Neural progenitor cell (in vitro differentiated cells): ENCODE results near the gene IL3RA. TPM values are rescaled to one million over a fixed set of nuclear protein-coding genes. Genes with fewer than 3 reads are reported as not detected.
A peak's percentile ranks its signal among the peaks of the same experiment; 100 is the strongest.

Source experiments
- DNase-seq: peaks from one replicate; pipeline ENCODE4 v3.0.0-alpha.2; 2016; ENCODE audit warnings: low spot score
- H2AFZ ChIP-seq: fragments of 200-600 bp; sonication (generic); replicated peaks from 2 replicates; pipeline ENCODE4 v1.6.1; 2016; ENCODE audit warnings: antibody characterized with exemption
- H3F3A ChIP-seq: fragments of 200-600 bp; sonication (generic); 2 replicates; pipeline ENCODE4 v1.6.1; 2016; ENCODE audit warnings: antibody characterized with exemption, low read depth
- H3K27ac ChIP-seq: fragments of 200-600 bp; sonication (generic); 2 replicates; pipeline ENCODE4 v1.5.1; 2016; ENCODE audit warnings: mild to moderate bottlenecking
- H3K27me3 ChIP-seq: fragments of 200-600 bp; sonication (generic); 2 replicates; pipeline ENCODE4 v1.6.1; 2016; ENCODE audit warnings: mild to moderate bottlenecking, moderate library complexity
- H3K36me3 ChIP-seq: fragments of 200-600 bp; sonication (generic); 2 replicates; pipeline ENCODE4 v1.5.1; 2016
- H3K4me1 ChIP-seq: fragments of 200-600 bp; sonication (generic); 2 replicates; pipeline ENCODE4 v1.6.1; 2016; ENCODE audit warnings: mixed run types
- H3K4me2 ChIP-seq: fragments of 200-600 bp; sonication (generic); 2 replicates; pipeline ENCODE4 v1.6.1; 2016
- H3K4me3 ChIP-seq: fragments of 200-600 bp; sonication (generic); 2 replicates; pipeline ENCODE4 v1.5.1; 2016
- H3K79me2 ChIP-seq: fragments of 200-600 bp; sonication (generic); 2 replicates; pipeline ENCODE4 v1.6.1; 2016; ENCODE audit warnings: low read depth
- H3K9ac ChIP-seq: fragments of 200-600 bp; sonication (generic); 2 replicates; pipeline ENCODE4 v1.6.1; 2016
- H3K9me3 ChIP-seq: fragments of 200-600 bp; sonication (generic); 2 replicates; pipeline ENCODE4 v1.5.1; 2016; ENCODE audit warnings: low read depth
- H4K20me1 ChIP-seq: fragments of 200-600 bp; sonication (generic); 2 replicates; pipeline ENCODE4 v1.6.1; 2016; ENCODE audit warnings: low read depth
- H3K27ac Mint-ChIP-seq: 3 replicates; pipeline ENCODE4 v1.8.0; 2021; ENCODE audit warnings: mixed read lengths
- H3K27me3 Mint-ChIP-seq: 2 replicates; pipeline ENCODE4 v1.8.0; 2022; ENCODE audit warnings: low read depth, mild to moderate bottlenecking, inconsistent platforms, moderate library complexity, mixed read lengths; ENCODE audit not compliant: insufficient read depth
- H3K36me3 Mint-ChIP-seq: 3 replicates; pipeline ENCODE4 v1.8.0; 2021; ENCODE audit warnings: mixed read lengths
- H3K4me1 Mint-ChIP-seq: 3 replicates; pipeline ENCODE4 v1.8.0; 2021; ENCODE audit warnings: mixed read lengths
- H3K4me3 Mint-ChIP-seq: 3 replicates; pipeline ENCODE4 v1.8.0; 2021; ENCODE audit warnings: mild to moderate bottlenecking, moderate library complexity, mixed read lengths
- H3K9me3 Mint-ChIP-seq: 3 replicates; pipeline ENCODE4 v1.8.0; 2020; ENCODE audit warnings: mixed read lengths
- CTCF ChIP-seq: fragments of 200-600 bp; sonication (generic); IDR thresholded peaks from 2 replicates; pipeline ENCODE4 v1.5.1; 2017; ENCODE audit warnings: antibody characterized with exemption, mild to moderate bottlenecking
- EZH2 ChIP-seq: fragments of 200-600 bp; sonication (generic); IDR thresholded peaks from 2 replicates; pipeline ENCODE4 v1.6.1; 2017; ENCODE audit warnings: antibody characterized with exemption, mild to moderate bottlenecking, moderate library complexity
- EZH2phosphoT487 ChIP-seq: fragments of 200-600 bp; sonication (generic); IDR thresholded peaks from 2 replicates; pipeline ENCODE4 v1.6.1; 2017; ENCODE audit warnings: antibody characterized with exemption
- total RNA-seq: library from RNA; depleted of rRNA; stranded (reverse); fragments of >200 nt; gene quantifications from 2 replicates; pipeline ENCODE4 v1.2.3, GENCODE V29; 2015; ENCODE audit warnings: low replicate concordance

IL3RA gene
- total RNA-seq, 1 donor from 2014 or later: not detected

GRCh38 chrX:1351981-1352714 is 15.6 kb downstream of the IL3RA start:
- Mint-ChIP-seq H3K27ac (no peak overlapping the region), H3K4me3 (no peak overlapping the region), H3K27me3 (peaks cover 2% of the 10 kb centered on the region), H3K9me3 (no peaks in the 10 kb centered on the region), H3K36me3 (peaks cover 2% of the 10 kb centered on the region), H3K4me1 (peaks cover 10% of the 10 kb centered on the region)
- Histone ChIP-seq H3F3A (peaks cover 28% of the 10 kb centered on the region), H3K4me1 (peaks cover 12% of the 10 kb centered on the region), H3K27ac (no peak overlapping the region), H2AFZ (no peak overlapping the region), H3K27me3 (no peaks in the 10 kb centered on the region), H3K4me2 (no peak overlapping the region), H3K9ac (no peak overlapping the region), H3K9me3 (no peaks in the 10 kb centered on the region), H4K20me1 (no peaks in the 10 kb centered on the region), H3K36me3 (no peaks in the 10 kb centered on the region), H3K79me2 (no peaks in the 10 kb centered on the region), H3K4me3 (no peak overlapping the region)
- TF ChIP-seq EZH2phosphoT487: no peak
- no peak for TF ChIP-seq EZH2
- TF ChIP-seq CTCF: no peak
- DNase-seq: no peak

GRCh38 chrX:1354036-1355019 is 17.7 kb downstream of the IL3RA start:
- no peak overlapping the region for H3K9ac ChIP-seq
- Mint-ChIP-seq H3K4me3 (no peak overlapping the region), H3K4me1 (peaks cover 10% of the 10 kb centered on the region), H3K27me3 (peaks cover 2% of the 10 kb centered on the region), H3K36me3 (peaks cover 9% of the 10 kb centered on the region), H3K27ac (no peak overlapping the region), H3K9me3 (no peaks in the 10 kb centered on the region)
- TF ChIP-seq CTCF: no peak
- no peak for TF ChIP-seq EZH2phosphoT487
- no peak for TF ChIP-seq EZH2
- H3K4me3 ChIP-seq: no peak overlapping the region
- H3K27me3 ChIP-seq: no peaks in the 10 kb centered on the region
- no peaks in the 10 kb centered on the region for H3K36me3 ChIP-seq
- no peaks in the 10 kb centered on the region for H4K20me1 ChIP-seq
- no peaks in the 10 kb centered on the region for H3K9me3 ChIP-seq
- no peak overlapping the region for H3K4me2 ChIP-seq
- H3K27ac ChIP-seq: no peak overlapping the region
- DNase-seq: no peak
- H3K79me2 ChIP-seq: no peaks in the 10 kb centered on the region
- peaks cover 12% of the 10 kb centered on the region for H3K4me1 ChIP-seq
- H3F3A ChIP-seq: peaks cover 28% of the 10 kb centered on the region
- no peak overlapping the region for H2AFZ ChIP-seq

GRCh38 chrX:1355131-1356046 is 18.8 kb downstream of the IL3RA start:
- Histone ChIP-seq H2AFZ (no peak overlapping the region), H3K36me3 (no peaks in the 10 kb centered on the region), H3K27me3 (no peaks in the 10 kb centered on the region), H3K79me2 (no peaks in the 10 kb centered on the region), H3K4me2 (peak overlapping the region; percentile 58), H3K27ac (peak overlapping the region; percentile 88), H3F3A (peaks cover 28% of the 10 kb centered on the region), H3K4me1 (peaks cover 12% of the 10 kb centered on the region), H3K9ac (no peak overlapping the region), H3K9me3 (no peaks in the 10 kb centered on the region), H3K4me3 (no peak overlapping the region), H4K20me1 (no peaks in the 10 kb centered on the region)
- TF ChIP-seq EZH2 (no peak), CTCF (no peak), EZH2phosphoT487 (no peak)
- H3K27me3 Mint-ChIP-seq: peaks cover 2% of the 10 kb centered on the region
- peak; percentile 41 for DNase-seq
- H3K9me3 Mint-ChIP-seq: no peaks in the 10 kb centered on the region
- H3K36me3 Mint-ChIP-seq: peaks cover 14% of the 10 kb centered on the region
- H3K4me3 Mint-ChIP-seq: no peak overlapping the region
- peaks cover 10% of the 10 kb centered on the region for H3K4me1 Mint-ChIP-seq
- peak overlapping the region; percentile 91 for H3K27ac Mint-ChIP-seq
